Measurements from ENCODE around the gene STON2. TPM values are rescaled to one million over a fixed set of nuclear protein-coding genes. Genes with fewer than 3 reads are reported as not detected.
A peak's percentile ranks its signal among the peaks of the same experiment; 100 is the strongest.

The STON2 gene
- total and polyA plus RNA-seq, 2 donors from 2014 or later = 14.8 to 86.6 TPM

DNA sequence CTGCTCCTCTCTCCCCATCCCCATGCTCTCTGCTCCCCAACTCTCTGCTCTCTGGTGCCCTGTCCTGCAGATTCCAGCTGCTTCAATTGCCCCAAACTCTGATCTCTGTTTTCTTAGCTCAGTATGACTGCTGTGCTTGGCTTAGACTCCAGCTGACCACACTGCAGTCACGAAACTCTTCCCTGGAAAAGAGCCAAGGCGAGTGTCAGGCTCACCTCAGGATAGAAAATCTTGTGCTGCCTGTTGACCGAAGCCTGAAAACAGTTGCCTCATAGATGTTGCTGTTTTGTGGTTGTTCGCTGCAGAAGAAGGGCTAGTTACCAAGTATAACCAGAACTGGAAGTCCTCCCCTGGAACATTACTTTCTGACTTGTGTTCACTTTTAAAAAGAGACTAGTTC is 6.7 kb upstream of the STON2 start:
- TF ChIP-seq, protein P1, sequence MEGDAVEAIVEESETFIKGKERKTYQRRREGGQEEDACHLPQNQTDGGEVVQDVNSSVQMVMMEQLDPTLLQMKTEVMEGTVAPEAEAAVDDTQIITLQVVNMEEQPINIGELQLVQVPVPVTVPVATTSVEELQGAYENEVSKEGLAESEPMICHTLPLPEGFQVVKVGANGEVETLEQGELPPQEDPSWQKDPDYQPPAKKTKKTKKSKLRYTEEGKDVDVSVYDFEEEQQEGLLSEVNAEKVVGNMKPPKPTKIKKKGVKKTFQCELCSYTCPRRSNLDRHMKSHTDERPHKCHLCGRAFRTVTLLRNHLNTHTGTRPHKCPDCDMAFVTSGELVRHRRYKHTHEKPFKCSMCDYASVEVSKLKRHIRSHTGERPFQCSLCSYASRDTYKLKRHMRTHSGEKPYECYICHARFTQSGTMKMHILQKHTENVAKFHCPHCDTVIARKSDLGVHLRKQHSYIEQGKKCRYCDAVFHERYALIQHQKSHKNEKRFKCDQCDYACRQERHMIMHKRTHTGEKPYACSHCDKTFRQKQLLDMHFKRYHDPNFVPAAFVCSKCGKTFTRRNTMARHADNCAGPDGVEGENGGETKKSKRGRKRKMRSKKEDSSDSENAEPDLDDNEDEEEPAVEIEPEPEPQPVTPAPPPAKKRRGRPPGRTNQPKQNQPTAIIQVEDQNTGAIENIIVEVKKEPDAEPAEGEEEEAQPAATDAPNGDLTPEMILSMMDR (IDR thresholded peaks at IDR 0.05; ENCODE audit: borderline replicate concordance, extremely low read depth, insufficient read depth) = no peak
- Histone ChIP-seq H3K9ac (ENCODE audit: low read length in 3 of 3) (no peak overlapping the region), H3K27ac (ENCODE audit: low read depth in 2 of 2, low read length in 2 of 2) (peak overlapping the region in 1 of 2 donors; percentile 15), H3K36me3 (ENCODE audit: control insufficient read depth in 2 of 3, insufficient read depth in 3 of 3, low read length in 3 of 3) (no peaks in the 10 kb centered on the region), H3K27me3 (ENCODE audit: control insufficient read depth, insufficient read depth, low read length) (no peaks in the 10 kb centered on the region), H3K4me1 (ENCODE audit: control insufficient read depth in 2 of 3, insufficient read depth in 2 of 3, low read depth in 1 of 3, low read length in 3 of 3) (peaks cover 0 to 10% (median 7%) of the 10 kb centered on the region in 3 donors), H3K4me3 (ENCODE audit: low read length in 3 of 3) (no peak overlapping the region), H3K9me3 (ENCODE audit: control insufficient read depth in 2 of 3, insufficient read depth in 1 of 3, low read length in 3 of 3) (no peaks in the 10 kb centered on the region)
- no peak for DNase-seq
- intact Hi-C loops (cut with DNase I) = no loop called here
- no peak for FAIRE-seq

DNA sequence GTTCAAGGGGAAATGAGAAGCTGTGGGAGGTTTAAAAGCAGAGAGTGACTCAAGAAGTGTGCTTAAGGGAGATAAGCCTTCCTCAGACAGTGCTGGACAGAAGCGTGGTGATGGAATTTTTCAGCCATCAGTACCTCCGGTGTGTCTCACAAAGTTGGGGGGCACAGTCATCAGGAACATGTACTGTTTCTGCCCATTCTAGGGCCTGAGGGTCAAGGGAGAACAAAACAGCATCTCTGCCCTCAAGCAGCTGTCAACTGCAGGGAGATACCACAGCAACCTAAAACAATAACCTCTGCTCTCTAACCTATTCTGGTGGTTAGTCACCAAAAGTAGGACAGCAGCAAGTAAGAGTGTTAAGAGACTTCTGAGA is 2.0 kb upstream of the STON2 start:
- intact Hi-C loops (cut with DNase I) = no loop called here
- FAIRE-seq (no peak), DNase-seq (no peak)
- H3K36me3 ChIP-seq (ENCODE audit: control insufficient read depth in 2 of 3, insufficient read depth in 3 of 3, low read length in 3 of 3) = peaks cover 0 to 10% (median 2%) of the 10 kb centered on the region in 3 donors
- H3K27me3 ChIP-seq (ENCODE audit: control insufficient read depth, insufficient read depth, low read length) = no peaks in the 10 kb centered on the region
- no peak overlapping the region for H3K27ac ChIP-seq (ENCODE audit: low read depth in 2 of 2, low read length in 2 of 2)
- TF ChIP-seq, protein P1 (IDR thresholded peaks at IDR 0.05; ENCODE audit: borderline replicate concordance, extremely low read depth, insufficient read depth) = no peak
- no peak overlapping the region for H3K4me3 ChIP-seq (ENCODE audit: low read length in 3 of 3)
- H3K9me3 ChIP-seq (ENCODE audit: control insufficient read depth in 2 of 3, insufficient read depth in 1 of 3, low read length in 3 of 3) = no peaks in the 10 kb centered on the region
- peaks cover 0 to 18% (median 13%) of the 10 kb centered on the region in 3 donors for H3K4me1 ChIP-seq (ENCODE audit: control insufficient read depth in 2 of 3, insufficient read depth in 2 of 3, low read depth in 1 of 3, low read length in 3 of 3)
- H3K9ac ChIP-seq (ENCODE audit: low read length in 3 of 3) = no peak overlapping the region

DNA sequence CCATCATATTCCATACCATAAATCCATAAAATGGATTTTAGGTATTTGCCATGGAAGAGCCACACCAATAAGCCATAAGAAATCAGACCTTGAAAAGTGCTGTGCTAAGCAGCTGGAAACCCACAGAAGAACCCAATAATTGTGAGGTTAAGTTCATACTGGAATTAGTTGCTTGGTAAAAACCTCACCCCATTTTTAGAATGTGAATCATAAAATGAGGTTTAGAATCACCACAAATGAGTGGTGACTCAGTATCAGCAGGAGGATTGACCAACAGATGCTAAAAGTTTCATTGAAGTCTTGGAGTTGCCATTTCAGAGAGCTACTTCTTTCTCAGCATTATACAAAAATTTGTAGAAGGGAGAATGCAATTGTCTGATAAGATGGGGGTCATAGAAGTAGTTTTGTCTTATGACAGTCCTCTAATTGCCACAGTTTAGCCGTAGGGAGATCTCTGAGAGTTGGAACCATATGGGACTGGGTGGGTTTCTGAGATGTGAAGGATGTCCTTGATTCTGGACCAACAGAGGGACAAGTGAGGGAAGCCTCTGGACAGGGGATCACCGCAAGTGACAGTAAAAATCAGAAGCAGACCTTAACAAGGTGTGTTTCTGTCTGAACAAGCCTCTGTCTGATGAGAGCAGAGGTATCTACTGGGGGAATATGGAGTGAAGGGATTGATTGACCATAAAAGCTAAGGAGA is 1.4 kb upstream of the STON2 start:
- Histone ChIP-seq H3K9me3 (ENCODE audit: control insufficient read depth in 2 of 3, insufficient read depth in 1 of 3, low read length in 3 of 3) (no peaks in the 10 kb centered on the region), H3K4me3 (ENCODE audit: low read length in 3 of 3) (no peak overlapping the region), H3K9ac (ENCODE audit: low read length in 3 of 3) (no peak overlapping the region), H3K27ac (ENCODE audit: low read depth in 2 of 2, low read length in 2 of 2) (peak overlapping the region in 1 of 2 donors; percentile 39), H3K4me1 (ENCODE audit: control insufficient read depth in 2 of 3, insufficient read depth in 2 of 3, low read depth in 1 of 3, low read length in 3 of 3) (peaks cover 0 to 18% (median 13%) of the 10 kb centered on the region in 3 donors), H3K27me3 (ENCODE audit: control insufficient read depth, insufficient read depth, low read length) (no peaks in the 10 kb centered on the region), H3K36me3 (ENCODE audit: control insufficient read depth in 2 of 3, insufficient read depth in 3 of 3, low read length in 3 of 3) (peaks cover 0 to 10% (median 2%) of the 10 kb centered on the region in 3 donors)
- intact Hi-C loops (cut with DNase I) = no loop called here
- DNase-seq = no peak
- TF ChIP-seq, protein P1 (IDR thresholded peaks at IDR 0.05; ENCODE audit: borderline replicate concordance, extremely low read depth, insufficient read depth) = no peak
- no peak for FAIRE-seq

Data from kidney (tissue), 14 donors.